ENCODE results near the gene ARL17A.
"Not testable (repeated sequence)": the region's sequence is repeated elsewhere in the genome, so short reads cannot be mapped to it uniquely, and the experiment has no call there.

The ARL17A gene

GRCh38 chr17:46534716-46535115 is 44.8 kb downstream of the ARL17A start:
- not testable (repeated sequence) for ATAC-seq

GRCh38 chr17:46512168-46512567 is 67.3 kb downstream of the ARL17A start, which contains the start of gene LRRC37A2:
Gene LRRC37A2 (plus strand): TSS chr17:46512468. CDS start chr17:46512713, 245 bp downstream.
- not testable (repeated sequence) for ATAC-seq

GRCh38 chr17:46505896-46506295 is 73.6 kb downstream of the ARL17A start:
- ATAC-seq, result not testable (repeated sequence)

- not testable (repeated sequence) for ATAC-seq
Observed at GRCh38 chr17:46499437-46500139, 79.9 kb downstream of the ARL17A start.

GRCh38 chr17:46492021-46492420 is 87.5 kb downstream of the ARL17A start:
- ATAC-seq, result not testable (repeated sequence)

GRCh38 chr17:46481310-46481709 is 98.2 kb downstream of the ARL17A start:
- not testable (repeated sequence) for ATAC-seq

- not testable (repeated sequence) for ATAC-seq
Observed at GRCh38 chr17:46478823-46479222, 100.7 kb downstream of the ARL17A start.

GRCh38 chr17:46475583-46475982 is 103.9 kb downstream of the ARL17A start:
- not testable (repeated sequence) for ATAC-seq

GRCh38 chr17:46474489-46474888 is 105.0 kb downstream of the ARL17A start:
- not testable (repeated sequence) for ATAC-seq

- ATAC-seq, result not testable (repeated sequence)
Observed at GRCh38 chr17:46467618-46468017, 111.9 kb downstream of the ARL17A start.

Data from activated CD4-positive, CD25-positive, alpha-beta regulatory T cell treated with anti-CD3 and anti-CD28 coated beads, Interleukin-2, amount 50 U/mL, for 24 hours (primary cell).